ES-I3 (cell line): ENCODE results near the gene UST.
"Not testable (repeated sequence)": the region's sequence is repeated elsewhere in the genome, so short reads cannot be mapped to it uniquely, and the experiment has no call there.

ENCODE experiments used
- H3K36me3 ChIP-seq: 2 replicates; pipeline ENCODE4 v1.6.1; 2013; ENCODE audit warnings: mild to moderate bottlenecking, low read length, control low read depth, moderate library complexity; ENCODE audit not compliant: insufficient read depth
- H3K4me1 ChIP-seq: 2 replicates; pipeline ENCODE4 v1.6.1; 2013; ENCODE audit warnings: mild to moderate bottlenecking, control low read depth, low read length; ENCODE audit not compliant: insufficient read depth
- H3K9ac ChIP-seq: 2 replicates; pipeline ENCODE4 v1.6.1; 2013; ENCODE audit warnings: low read depth, mild to moderate bottlenecking, low read length, moderate library complexity
- H3K9me3 ChIP-seq: 2 replicates; pipeline ENCODE4 v1.6.1; 2013; ENCODE audit warnings: mild to moderate bottlenecking, low read length, moderate library complexity; ENCODE audit not compliant: control insufficient read depth, insufficient read depth

UST gene

GRCh38 chr6:149098700-149099276 lies 352.0 kb downstream of the UST start:
- Histone ChIP-seq H3K9ac (no peak overlapping the region), H3K4me1 (peaks cover 11% of the 10 kb centered on the region; the same call in 1 of the 2 replicates), H3K9me3 (no peaks in the 10 kb centered on the region; the same call in 1 of the 2 replicates), H3K36me3 (no peaks in the 10 kb centered on the region)

GRCh38 chr6:149102324-149102723 lies 355.5 kb downstream of the UST start:
- no peaks in the 10 kb centered on the region; the same call in 1 of the 2 replicates for H3K9me3 ChIP-seq
- no peaks in the 10 kb centered on the region for H3K36me3 ChIP-seq
- H3K9ac ChIP-seq, result no peak overlapping the region
- no peaks in the 10 kb centered on the region for H3K4me1 ChIP-seq

GRCh38 chr6:149103950-149104349 lies 357.1 kb downstream of the UST start:
- H3K9me3 ChIP-seq, H3K4me1 ChIP-seq, H3K9ac ChIP-seq, H3K36me3 ChIP-seq: not testable (repeated sequence)

- Histone ChIP-seq H3K9me3 (no peaks in the 10 kb centered on the region), H3K4me1 (no peaks in the 10 kb centered on the region), H3K9ac (no peak overlapping the region), H3K36me3 (no peaks in the 10 kb centered on the region)
Measured at GRCh38 chr6:149107520-149107919, 360.7 kb downstream of the UST start.

GRCh38 chr6:149108038-149108748 lies 361.4 kb downstream of the UST start:
- no peaks in the 10 kb centered on the region for H3K36me3 ChIP-seq
- H3K4me1 ChIP-seq, result no peaks in the 10 kb centered on the region
- no peaks in the 10 kb centered on the region for H3K9me3 ChIP-seq
- H3K9ac ChIP-seq, result no peak overlapping the region

- H3K9ac ChIP-seq, result no peak overlapping the region
- H3K4me1 ChIP-seq, result no peaks in the 10 kb centered on the region
- H3K9me3 ChIP-seq, result no peaks in the 10 kb centered on the region
- no peaks in the 10 kb centered on the region for H3K36me3 ChIP-seq
Measured at GRCh38 chr6:149108749-149109100, 361.9 kb downstream of the UST start.

DNA sequence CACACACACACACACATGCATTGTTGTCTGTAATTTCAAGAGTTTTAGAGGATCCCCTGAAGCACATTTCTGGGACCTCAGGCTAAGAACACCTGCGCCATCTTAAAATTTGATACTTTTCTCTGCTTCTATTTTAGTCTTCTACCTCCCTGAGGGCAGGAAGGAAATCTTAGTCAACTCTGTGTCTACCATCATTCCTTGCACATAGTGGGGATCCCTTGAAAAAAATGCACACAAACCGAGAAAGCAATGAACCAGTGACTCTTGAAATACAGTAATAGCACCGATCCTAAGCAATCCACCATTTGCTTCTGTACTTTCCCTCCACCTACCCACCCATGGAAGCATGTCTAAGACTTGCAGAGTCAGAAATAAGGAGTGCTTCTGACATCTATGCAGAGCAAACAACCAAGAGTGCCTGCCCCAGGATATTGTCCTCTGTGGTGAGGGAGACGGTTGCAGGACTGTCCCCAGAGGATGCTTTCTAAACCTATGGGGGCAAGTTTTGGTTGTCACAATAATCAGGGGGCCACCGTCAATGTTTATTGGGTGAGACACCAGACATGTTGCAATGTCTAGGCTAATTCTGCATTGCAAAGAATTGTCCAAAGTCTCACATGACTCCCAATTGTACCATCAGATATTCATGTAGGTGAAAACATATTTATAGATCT lies 362.7 kb downstream of the UST start:
- Histone ChIP-seq H3K9ac (no peak overlapping the region), H3K36me3 (no peaks in the 10 kb centered on the region), H3K9me3 (no peaks in the 10 kb centered on the region), H3K4me1 (no peaks in the 10 kb centered on the region)

GRCh38 chr6:149111556-149112115 lies 364.8 kb downstream of the UST start:
- H3K9ac ChIP-seq, result no peak overlapping the region
- no peaks in the 10 kb centered on the region for H3K9me3 ChIP-seq
- H3K4me1 ChIP-seq, result no peaks in the 10 kb centered on the region
- H3K36me3 ChIP-seq, result no peaks in the 10 kb centered on the region

- H3K36me3 ChIP-seq, result no peaks in the 10 kb centered on the region
- no peaks in the 10 kb centered on the region for H3K9me3 ChIP-seq
- no peaks in the 10 kb centered on the region for H3K4me1 ChIP-seq
- H3K9ac ChIP-seq, result no peak overlapping the region
Measured at GRCh38 chr6:149112976-149113375, 366.1 kb downstream of the UST start.

DNA sequence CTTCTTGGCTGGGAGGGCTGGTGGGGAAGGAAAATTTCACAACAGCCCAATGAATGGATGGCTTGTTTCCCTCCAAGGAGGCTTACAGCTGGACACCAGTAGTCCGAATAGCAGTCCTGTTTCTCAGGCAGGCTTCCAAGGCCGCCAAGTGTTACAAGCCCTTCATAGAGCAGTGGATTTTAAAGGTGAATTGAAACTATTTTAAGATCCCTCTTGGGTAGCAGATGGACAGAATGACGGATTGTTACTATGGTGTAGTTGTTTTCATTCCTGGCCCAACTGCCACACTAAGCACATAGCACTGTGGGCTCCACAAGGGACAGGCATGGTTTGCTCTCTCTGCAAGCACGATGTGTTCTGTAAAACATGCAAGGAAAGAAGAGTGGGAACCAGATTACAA lies 367.3 kb downstream of the UST start:
- no peak overlapping the region for H3K9ac ChIP-seq
- no peaks in the 10 kb centered on the region for H3K4me1 ChIP-seq
- H3K9me3 ChIP-seq, result no peaks in the 10 kb centered on the region
- no peaks in the 10 kb centered on the region for H3K36me3 ChIP-seq

DNA sequence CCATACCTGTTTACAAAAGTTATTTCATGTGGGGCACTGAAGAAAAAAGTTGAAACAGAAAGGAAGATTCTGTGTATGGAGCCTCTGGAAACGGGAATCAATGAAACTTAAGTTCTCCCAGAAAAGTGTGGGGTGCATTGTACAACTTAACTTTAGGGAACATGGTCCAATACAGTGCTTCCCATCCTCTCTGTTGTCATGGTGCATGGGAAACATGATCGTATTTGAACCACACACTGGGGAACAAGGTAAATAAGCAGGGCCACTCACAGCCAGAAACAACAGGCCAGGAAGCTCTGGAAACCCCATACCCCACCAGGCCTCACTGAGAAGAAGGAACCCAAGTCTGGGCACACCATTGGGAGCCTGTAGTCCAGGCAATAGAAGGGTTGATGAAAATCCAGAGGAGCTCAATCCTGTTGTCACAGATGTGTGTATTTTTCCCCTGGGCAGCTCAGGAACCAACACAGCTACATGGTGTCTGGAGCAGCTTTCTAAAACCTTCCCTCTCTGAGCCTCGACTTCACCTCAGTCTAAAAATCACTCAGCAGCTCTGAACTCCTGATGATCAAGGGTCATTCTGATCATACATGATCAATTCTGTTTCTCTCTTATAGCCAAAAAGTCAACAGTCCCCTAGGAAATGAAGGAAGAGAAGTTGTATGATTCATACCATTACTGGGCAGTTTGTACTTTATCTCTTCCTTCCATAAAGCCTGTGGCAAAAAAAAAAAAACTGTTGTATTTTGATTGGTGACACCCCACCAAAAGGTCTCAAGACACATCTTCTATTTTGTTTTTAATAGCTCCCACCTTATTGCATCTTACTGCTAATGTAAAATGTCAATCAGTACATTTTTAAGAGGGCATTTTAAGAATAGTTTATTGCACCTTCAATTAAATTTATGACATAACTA lies 372.2 kb downstream of the UST start:
- Histone ChIP-seq H3K9me3 (no peaks in the 10 kb centered on the region), H3K4me1 (no peaks in the 10 kb centered on the region), H3K36me3 (no peaks in the 10 kb centered on the region), H3K9ac (no peak overlapping the region)

- Histone ChIP-seq H3K9ac (no peak overlapping the region), H3K36me3 (no peaks in the 10 kb centered on the region), H3K4me1 (no peaks in the 10 kb centered on the region), H3K9me3 (no peaks in the 10 kb centered on the region)
Measured at GRCh38 chr6:149122850-149123821, 376.3 kb downstream of the UST start.

DNA sequence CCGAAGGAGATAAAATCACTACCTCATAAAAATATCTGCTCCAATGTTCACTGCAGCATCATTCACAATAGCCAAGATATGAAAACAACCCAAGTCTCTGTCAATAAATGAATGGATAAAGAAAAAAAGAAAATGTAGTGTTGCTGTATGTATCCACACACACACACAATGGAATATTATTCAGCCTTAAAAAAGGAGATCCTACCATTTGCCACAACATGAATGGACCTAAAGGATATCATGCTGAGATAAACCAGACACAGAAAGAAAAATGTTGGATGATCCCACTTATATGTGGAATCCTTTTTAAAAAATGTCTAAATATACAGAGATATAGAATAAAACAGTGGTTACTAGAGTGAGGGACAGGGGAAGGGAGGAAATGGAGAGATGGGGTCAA lies 378.5 kb downstream of the UST start:
- no peaks in the 10 kb centered on the region for H3K9me3 ChIP-seq
- no peaks in the 10 kb centered on the region for H3K4me1 ChIP-seq
- no peak overlapping the region for H3K9ac ChIP-seq
- no peaks in the 10 kb centered on the region for H3K36me3 ChIP-seq
